Activated CD8-positive, alpha-beta memory T cell treated with anti-CD3 and anti-CD28 coated beads for 48 hours (primary cell): ENCODE results near the gene ANAPC16.
"Not testable (repeated sequence)": the region's sequence is repeated elsewhere in the genome, so short reads cannot be mapped to it uniquely, and the experiment has no call there.

Source experiments
- DNase-seq, 3 experiments: peaks; one replicate each; pipeline ENCODE4 v3.0.0-alpha.2; 2020; ENCODE audit warnings: low read depth in 2 of 3, low spot score in 2 of 3

Gene ANAPC16

DNA sequence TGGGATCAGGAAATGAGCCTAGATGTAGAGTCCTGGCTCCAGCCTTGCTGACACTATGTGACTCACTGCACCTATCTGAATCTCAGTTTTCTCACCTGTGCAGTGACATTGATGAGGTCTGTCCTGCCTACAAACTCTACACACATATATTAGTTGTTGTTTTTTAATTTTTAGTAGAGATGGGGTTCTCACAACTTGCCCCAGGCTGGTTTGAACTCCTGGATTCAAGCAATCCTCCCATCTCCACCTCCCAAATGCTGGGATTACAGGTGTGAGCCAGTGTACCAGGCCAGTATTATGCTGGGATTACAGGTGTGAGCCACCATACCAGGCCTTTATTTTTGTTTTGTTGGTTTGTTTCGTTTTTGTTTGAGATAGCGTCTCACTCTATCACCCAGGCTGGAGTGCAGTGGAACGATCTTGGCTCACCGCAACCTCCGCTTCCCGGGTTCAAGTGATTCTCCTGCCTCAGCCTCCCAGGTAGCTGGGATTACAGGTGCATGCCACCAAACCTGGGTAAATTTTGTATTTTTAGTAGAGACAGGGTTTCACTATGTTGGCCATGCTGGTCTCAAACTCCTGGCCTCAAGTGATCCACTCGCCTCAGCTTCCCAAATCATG lies 46.1 kb downstream of the ANAPC16 start:
- no peak for DNase-seq

- no peak for DNase-seq
These were observed 47.9 kb downstream of the ANAPC16 start for GRCh38 chr10:72263613-72264241.

DNA sequence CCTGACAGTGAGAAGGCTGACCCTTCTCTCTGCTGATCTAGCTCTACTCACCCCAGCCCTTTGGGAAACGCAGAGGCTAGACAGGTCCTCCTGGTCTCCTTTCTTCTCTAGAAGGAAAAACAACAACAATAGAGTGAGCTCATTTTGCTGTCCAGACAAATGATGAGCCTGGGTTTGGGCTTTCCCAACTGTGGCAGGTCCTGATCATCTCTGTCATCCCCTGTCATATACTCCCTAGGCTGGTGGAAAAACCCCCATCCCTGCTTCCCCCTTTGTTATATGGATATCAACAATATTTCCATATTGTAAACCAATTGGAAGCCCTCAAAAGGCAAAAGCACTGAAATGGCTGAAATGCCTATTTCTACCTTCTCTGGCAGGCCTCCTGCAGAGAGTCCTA lies 48.7 kb downstream of the ANAPC16 start:
- no peak for DNase-seq

GRCh38 chr10:72265508-72265907 lies 49.7 kb downstream of the ANAPC16 start:
- no peak for DNase-seq

GRCh38 chr10:72265990-72266865 lies 50.4 kb downstream of the ANAPC16 start:
- DNase-seq = no peak

GRCh38 chr10:72267381-72267780 lies 51.6 kb downstream of the ANAPC16 start:
- DNase-seq = no peak

GRCh38 chr10:72267819-72268399 lies 52.1 kb downstream of the ANAPC16 start:
- DNase-seq = no peak

DNA sequence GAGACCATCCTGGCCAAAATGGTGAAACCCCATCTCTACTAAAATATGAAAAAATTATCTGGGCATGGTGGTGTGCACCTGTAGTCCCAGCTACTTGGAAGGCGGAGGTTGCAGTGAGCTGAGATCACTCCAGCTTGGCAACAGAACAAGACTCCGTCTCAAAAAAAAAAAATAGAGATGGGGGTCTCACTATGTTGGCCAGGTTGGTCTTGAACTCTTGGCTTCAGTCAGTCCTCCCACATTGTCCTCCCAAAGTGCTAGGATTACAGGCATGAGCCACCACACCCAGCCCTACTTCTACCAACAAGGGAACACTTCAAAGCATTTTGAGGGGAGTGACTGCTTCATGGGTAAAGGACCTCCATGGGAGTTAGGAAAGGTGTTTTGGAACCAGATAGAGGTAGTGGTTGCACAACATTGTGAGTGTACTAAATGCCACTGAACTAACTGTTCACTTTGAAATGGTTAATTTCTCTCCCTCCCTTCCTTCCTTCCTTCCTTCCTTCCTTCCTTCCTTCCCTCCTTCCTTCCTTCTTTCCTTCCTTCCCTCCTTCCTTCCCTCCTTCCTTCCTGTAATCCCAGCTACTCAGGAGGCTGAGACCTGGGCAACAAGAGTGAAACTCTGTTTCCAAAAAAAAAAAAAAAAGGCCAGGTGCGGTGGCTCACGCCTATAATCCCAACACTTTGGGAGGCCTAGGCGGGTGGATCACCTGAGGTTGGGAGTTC lies 52.8 kb downstream of the ANAPC16 start:
- not testable (repeated sequence) for DNase-seq

DNA sequence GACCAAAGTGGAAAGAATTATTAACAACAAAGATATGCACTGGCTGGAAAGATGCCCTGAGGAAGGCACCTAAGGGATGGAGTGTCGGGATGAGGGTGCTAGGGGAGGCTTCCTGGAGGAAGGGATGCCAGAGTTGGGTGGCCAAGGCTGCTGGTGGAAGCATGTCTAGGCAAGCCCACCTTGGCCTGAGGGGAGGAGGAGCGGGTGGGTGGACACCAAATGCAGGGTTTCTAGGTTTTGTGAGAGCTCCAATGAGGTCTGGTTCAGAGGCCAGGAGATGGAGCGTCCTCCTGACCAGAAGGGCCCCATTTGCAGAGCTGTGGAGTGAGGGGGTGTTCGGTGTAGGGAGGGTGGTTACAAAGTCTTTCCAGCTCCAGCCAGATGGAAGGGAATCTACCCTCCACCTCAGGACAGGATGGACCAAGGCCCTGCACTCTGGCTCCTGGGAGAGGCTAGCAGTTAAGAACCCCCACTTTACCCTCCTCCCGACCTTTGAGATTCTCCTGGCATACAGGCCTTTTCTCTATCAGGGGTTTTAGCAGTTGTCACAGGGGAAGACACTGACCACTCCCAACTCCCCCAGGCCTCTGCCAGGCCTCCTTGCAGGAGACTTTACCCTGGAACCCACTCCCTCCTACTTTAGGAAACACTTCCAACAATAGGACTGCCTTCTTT lies 54.9 kb downstream of the ANAPC16 start:
- no peak for DNase-seq

GRCh38 chr10:72272689-72273409 lies 57.0 kb downstream of the ANAPC16 start:
- peak in 1 of 3 experiments; percentile 36 for DNase-seq

GRCh38 chr10:72273410-72274212 lies 57.8 kb downstream of the ANAPC16 start, which contains the start of gene DDIT4:
Gene DDIT4, plus strand, starts transcription at chr10:72273924. Its CDS starts 293 bp downstream, at chr10:72274217.
- DNase-seq = peak; percentile 95 to 97 (median 96)

DNA sequence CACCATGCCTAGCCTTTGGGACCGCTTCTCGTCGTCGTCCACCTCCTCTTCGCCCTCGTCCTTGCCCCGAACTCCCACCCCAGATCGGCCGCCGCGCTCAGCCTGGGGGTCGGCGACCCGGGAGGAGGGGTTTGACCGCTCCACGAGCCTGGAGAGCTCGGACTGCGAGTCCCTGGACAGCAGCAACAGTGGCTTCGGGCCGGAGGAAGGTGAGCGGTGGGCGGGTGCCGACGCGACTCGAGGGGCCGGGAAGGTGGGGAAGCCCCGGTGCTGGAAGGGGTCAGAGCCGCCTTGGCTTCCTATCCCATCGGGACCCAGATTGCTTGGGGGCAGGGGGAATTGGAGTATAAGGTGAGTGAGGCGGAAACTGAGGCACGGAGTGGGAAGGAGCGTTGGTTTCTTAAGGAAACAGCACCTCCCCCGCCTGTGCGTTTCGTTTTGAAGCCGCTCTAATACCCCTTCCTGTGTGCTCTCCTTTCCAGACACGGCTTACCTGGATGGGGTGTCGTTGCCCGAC lies 58.5 kb downstream of the ANAPC16 start:
- no peak for DNase-seq

- DNase-seq = peak in 1 of 3 experiments; percentile 47
These were observed 59.0 kb downstream of the ANAPC16 start for GRCh38 chr10:72274730-72275350.

- no peak for DNase-seq
These were observed 59.7 kb downstream of the ANAPC16 start for GRCh38 chr10:72275351-72276012.

DNA sequence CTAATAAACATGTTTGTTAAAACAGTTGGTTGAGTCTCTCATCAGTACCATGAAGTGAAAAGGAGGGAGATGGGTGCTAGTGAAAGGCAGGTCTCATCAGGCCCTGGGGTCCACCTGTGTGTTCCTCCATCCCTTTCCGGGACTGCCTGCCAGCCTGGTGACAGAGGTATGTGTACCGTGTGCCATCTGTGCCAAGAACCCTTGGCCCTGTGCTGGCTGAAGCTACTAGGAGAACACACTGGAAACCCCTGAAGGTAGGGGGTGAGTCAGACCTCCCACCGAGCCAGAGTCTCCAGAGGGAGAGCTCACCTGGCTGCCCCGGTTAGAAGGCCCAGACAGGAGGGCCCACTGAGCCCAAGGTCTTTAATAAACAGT lies 60.2 kb downstream of the ANAPC16 start:
- DNase-seq = no peak

- DNase-seq = no peak
These were observed 60.9 kb downstream of the ANAPC16 start for GRCh38 chr10:72276421-72277339.
